Neural cell (in vitro differentiated cells): Measurements from ENCODE around the gene ABCA6. TPM values are rescaled to one million over a fixed set of nuclear protein-coding genes. Genes with fewer than 3 reads are reported as not detected.

ENCODE experiments used
- H2AFZ ChIP-seq: fragments of 200-600, 300-800 bp; sonication (generic), shearing (Covaris generic); 2 replicates; pipeline ENCODE4 v1.6.0; 2014; ENCODE audit warnings: low read depth, mild to moderate bottlenecking, antibody characterized with exemption, low read length, moderate library complexity
- H3F3A ChIP-seq: fragments of 200-600 bp; shearing (Covaris generic); 2 replicates; pipeline ENCODE4 v1.6.1; 2016; ENCODE audit warnings: mild to moderate bottlenecking, moderate library complexity, mixed read lengths, antibody characterized with exemption, low read length; ENCODE audit not compliant: insufficient read depth, poor library complexity, severe bottlenecking
- H3K27ac ChIP-seq: fragments of 200-600, 300-800 bp; sonication (generic), shearing (Covaris generic); 2 replicates; pipeline ENCODE4 v1.5.1; 2014; ENCODE audit warnings: mild to moderate bottlenecking, low read length, moderate library complexity
- H3K27me3 ChIP-seq: fragments of 300-800, 200-600 bp; sonication (generic), shearing (Covaris generic); 2 replicates; pipeline ENCODE4 v1.6.0; 2014; ENCODE audit warnings: mild to moderate bottlenecking, low read depth, low read length, moderate library complexity; ENCODE audit not compliant: insufficient read depth
- H3K36me3 ChIP-seq: fragments of 300-800, 200-600 bp; sonication (generic), shearing (Covaris generic); 2 replicates; pipeline ENCODE4 v1.5.1; 2014; ENCODE audit warnings: mild to moderate bottlenecking, antibody characterized with exemption, low read length, moderate library complexity; ENCODE audit not compliant: insufficient read depth
- H3K4me2 ChIP-seq: fragments of 300-800, 200-600 bp; sonication (generic), shearing (Covaris generic); 2 replicates; pipeline ENCODE4 v1.6.0; 2014; ENCODE audit warnings: mild to moderate bottlenecking, low read length
- H3K4me3 ChIP-seq: fragments of 300-800, 200-600 bp; sonication (generic), shearing (Covaris generic); 2 replicates; pipeline ENCODE4 v1.5.1; 2014; ENCODE audit warnings: mild to moderate bottlenecking, low read length, moderate library complexity
- H3K79me2 ChIP-seq: fragments of 200-600 bp; shearing (Covaris generic); replicated peaks from 2 replicates; pipeline ENCODE4 v1.6.0; 2014; ENCODE audit warnings: mild to moderate bottlenecking, low read length, moderate library complexity; ENCODE audit not compliant: insufficient read depth
- H3K9ac ChIP-seq: fragments of 300-800, 200-600 bp; sonication (generic), shearing (Covaris generic); 2 replicates; pipeline ENCODE4 v1.6.1; 2016; ENCODE audit warnings: mild to moderate bottlenecking, low read length, mixed read lengths
- H3K9me2 ChIP-seq: fragments of 200-600 bp; shearing (Covaris generic); 2 replicates; pipeline ENCODE4 v1.6.1; 2016; ENCODE audit warnings: mild to moderate bottlenecking, low read length, mixed read lengths; ENCODE audit not compliant: insufficient read depth
- H3K9me3 ChIP-seq: fragments of 200-600, 300-800 bp; sonication (generic), shearing (Covaris generic); 2 replicates; pipeline ENCODE4 v1.6.1; 2016; ENCODE audit warnings: mild to moderate bottlenecking, mixed run types, low read length, moderate library complexity, mixed read lengths
- H4K20me1 ChIP-seq: fragments of 200-600 bp; shearing (Covaris generic); 2 replicates; pipeline ENCODE4 v1.6.1; 2016; ENCODE audit warnings: mild to moderate bottlenecking, mixed run types; ENCODE audit not compliant: insufficient read depth
- CTCF ChIP-seq: fragments of 450-650 bp; IDR thresholded peaks from 2 replicates; pipeline ENCODE4 v1.5.1; 2014; ENCODE audit warnings: antibody characterized with exemption, mild to moderate bottlenecking, moderate library complexity; ENCODE audit not compliant: poor library complexity, severe bottlenecking
- EP300 ChIP-seq: fragments of 450-650 bp; conservative IDR thresholded peaks from 2 replicates; pipeline ENCODE4 v1.6.1; 2014; ENCODE audit warnings: antibody characterized with exemption, mild to moderate bottlenecking, moderate library complexity; ENCODE audit not compliant: poor library complexity, severe bottlenecking
- EZH2 ChIP-seq: fragments of 200-600, 300-800 bp; shearing (Covaris generic), sonication (generic); IDR thresholded peaks from 2 replicates; pipeline ENCODE4 v1.6.1; 2014; ENCODE audit warnings: antibody characterized with exemption, low read length, borderline replicate concordance, mild to moderate bottlenecking; ENCODE audit not compliant: insufficient read depth, poor library complexity, severe bottlenecking
- MXI1 ChIP-seq: fragments of 450-650 bp; conservative IDR thresholded peaks from 2 replicates; pipeline ENCODE4 v1.6.1; 2014; ENCODE audit warnings: antibody characterized with exemption, mild to moderate bottlenecking; ENCODE audit not compliant: poor library complexity, severe bottlenecking
- POLR2AphosphoS5 ChIP-seq: IDR thresholded peaks from 2 replicates; pipeline ENCODE4 v1.6.1; 2012
- RAD21 ChIP-seq: fragments of 450-650 bp; conservative IDR thresholded peaks from 2 replicates; pipeline ENCODE4 v1.6.1; 2014; ENCODE audit warnings: antibody characterized with exemption, mild to moderate bottlenecking, moderate library complexity
- REST ChIP-seq: IDR thresholded peaks from 2 replicates; pipeline ENCODE4 v1.6.1; 2012; ENCODE audit warnings: borderline replicate concordance
- SMC3 ChIP-seq: fragments of 450-650 bp; conservative IDR thresholded peaks from 2 replicates; pipeline ENCODE4 v1.6.1; 2014; ENCODE audit warnings: antibody characterized with exemption, mild to moderate bottlenecking, moderate library complexity; ENCODE audit not compliant: poor library complexity
- TAF1 ChIP-seq: IDR thresholded peaks from 2 replicates; pipeline ENCODE4 v1.6.1; 2012; ENCODE audit warnings: low read depth
- polyA plus RNA-seq: library from polyadenylated mRNA; depleted of rRNA; stranded (reverse); fragments of >200 nt; gene quantifications from 2 replicates; pipeline ENCODE4 v1.2.3, GENCODE V29; 2014

Gene ABCA6
- polyA plus RNA-seq, 1 donor from 2014 or later = 1.6 TPM

- Histone ChIP-seq H3K4me2 (no peak overlapping the region), H3F3A (no peaks in the 10 kb centered on the region), H2AFZ (no peak overlapping the region), H3K4me3 (no peak overlapping the region), H3K9me3 (no peaks in the 10 kb centered on the region), H3K36me3 (no peaks in the 10 kb centered on the region), H4K20me1 (no peaks in the 10 kb centered on the region), H3K79me2 (no peaks in the 10 kb centered on the region), H3K27me3 (no peaks in the 10 kb centered on the region), H3K9me2 (no peaks in the 10 kb centered on the region), H3K9ac (no peak overlapping the region), H3K27ac (no peak overlapping the region)
- no peak for TF ChIP-seq MXI1
- TF ChIP-seq EZH2 = no peak
- TF ChIP-seq REST = no peak
- no peak for TF ChIP-seq CTCF
- TF ChIP-seq SMC3 = no peak
- TF ChIP-seq RAD21 = no peak
- no peak for TF ChIP-seq POLR2AphosphoS5
- TF ChIP-seq EP300 = no peak
- TF ChIP-seq TAF1 = no peak
Observed at GRCh38 chr17:69043098-69043734, 98.5 kb downstream of the ABCA6 start.

- no peak overlapping the region for H3K4me2 ChIP-seq
- no peak overlapping the region for H3K27ac ChIP-seq
- no peak overlapping the region for H2AFZ ChIP-seq
- H3K79me2 ChIP-seq = no peaks in the 10 kb centered on the region
- H3K36me3 ChIP-seq = no peaks in the 10 kb centered on the region
- no peak overlapping the region for H3K4me3 ChIP-seq
- H3K9ac ChIP-seq = no peak overlapping the region
- TF ChIP-seq RAD21 (no peak), REST (no peak)
- no peaks in the 10 kb centered on the region for H3K9me3 ChIP-seq
- H3F3A ChIP-seq = no peaks in the 10 kb centered on the region
- H3K27me3 ChIP-seq = no peaks in the 10 kb centered on the region
- H4K20me1 ChIP-seq = no peaks in the 10 kb centered on the region
- no peaks in the 10 kb centered on the region for H3K9me2 ChIP-seq
Observed at GRCh38 chr17:69042308-69042707, 99.4 kb downstream of the ABCA6 start.
